IPS DF 6.9 (cell line): ENCODE measurements around the gene ACTRT2.

ENCODE experiments used
- DNase-seq: peaks from one replicate; pipeline ENCODE4 v3.0.0-alpha.2; 2013; ENCODE audit warnings: low read depth, low spot score
- H3K27ac ChIP-seq: one replicate; pipeline ENCODE4 v1.5.1; 2013; ENCODE audit warnings: low read length, control low read depth
- H3K27me3 ChIP-seq: 2 replicates; pipeline ENCODE4 v1.6.1; 2013; ENCODE audit warnings: mild to moderate bottlenecking, low read length; ENCODE audit not compliant: control insufficient read depth, insufficient read depth
- H3K36me3 ChIP-seq: 2 replicates; pipeline ENCODE4 v1.6.1; 2013; ENCODE audit warnings: low read length; ENCODE audit not compliant: control insufficient read depth, insufficient read depth
- H3K4me1 ChIP-seq: 2 replicates; pipeline ENCODE4 v1.6.1; 2013; ENCODE audit warnings: low read length; ENCODE audit not compliant: control insufficient read depth, insufficient read depth
- H3K4me3 ChIP-seq: 2 replicates; pipeline ENCODE4 v1.5.1; 2013; ENCODE audit warnings: mild to moderate bottlenecking, low read length
- H3K9me3 ChIP-seq: 2 replicates; pipeline ENCODE4 v1.6.1; 2013; ENCODE audit warnings: low read length, inconsistent platforms; ENCODE audit not compliant: control insufficient read depth, insufficient read depth
- WGBS: extraction: QIAGEN DNeasy Blood & Tissue Kit; methylation state at CpG from one replicate; pipeline ENCODE4 v1.1.7; 2013; ENCODE audit warnings: mixed read lengths, missing lambda C conversion rate; ENCODE audit not compliant: insufficient read length, insufficient coverage; 5-methylcytosine and 5-hydroxymethylcytosine counted together

Gene ACTRT2

DNA sequence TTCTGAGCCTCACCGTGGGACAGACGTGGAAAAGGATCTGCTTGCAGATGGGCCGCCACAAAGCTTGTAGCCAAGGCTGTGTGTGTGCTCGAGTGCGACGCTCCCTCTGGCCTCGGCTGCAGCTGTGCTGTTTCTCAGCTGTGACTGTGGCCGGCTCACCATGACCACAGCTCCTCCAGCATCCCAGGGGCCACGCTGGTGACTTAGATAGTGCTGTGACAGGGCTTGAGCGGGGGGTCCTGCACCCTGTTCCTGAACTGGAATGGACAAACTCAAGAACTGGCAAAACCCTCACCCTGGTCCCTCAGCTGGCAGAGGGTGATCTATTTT lies 17.4 kb upstream of the ACTRT2 start:
- no peaks in the 10 kb centered on the region for H3K27me3 ChIP-seq
- no peaks in the 10 kb centered on the region for H3K36me3 ChIP-seq
- no peaks in the 10 kb centered on the region for H3K4me1 ChIP-seq
- WGBS, result no CpG with 5 or more reads among the region's 10 CpGs
- H3K27ac ChIP-seq, result no peak overlapping the region
- peaks cover 32% of the 10 kb centered on the region for H3K9me3 ChIP-seq
- DNase-seq, result no peak
- H3K4me3 ChIP-seq, result no peak overlapping the region

DNA sequence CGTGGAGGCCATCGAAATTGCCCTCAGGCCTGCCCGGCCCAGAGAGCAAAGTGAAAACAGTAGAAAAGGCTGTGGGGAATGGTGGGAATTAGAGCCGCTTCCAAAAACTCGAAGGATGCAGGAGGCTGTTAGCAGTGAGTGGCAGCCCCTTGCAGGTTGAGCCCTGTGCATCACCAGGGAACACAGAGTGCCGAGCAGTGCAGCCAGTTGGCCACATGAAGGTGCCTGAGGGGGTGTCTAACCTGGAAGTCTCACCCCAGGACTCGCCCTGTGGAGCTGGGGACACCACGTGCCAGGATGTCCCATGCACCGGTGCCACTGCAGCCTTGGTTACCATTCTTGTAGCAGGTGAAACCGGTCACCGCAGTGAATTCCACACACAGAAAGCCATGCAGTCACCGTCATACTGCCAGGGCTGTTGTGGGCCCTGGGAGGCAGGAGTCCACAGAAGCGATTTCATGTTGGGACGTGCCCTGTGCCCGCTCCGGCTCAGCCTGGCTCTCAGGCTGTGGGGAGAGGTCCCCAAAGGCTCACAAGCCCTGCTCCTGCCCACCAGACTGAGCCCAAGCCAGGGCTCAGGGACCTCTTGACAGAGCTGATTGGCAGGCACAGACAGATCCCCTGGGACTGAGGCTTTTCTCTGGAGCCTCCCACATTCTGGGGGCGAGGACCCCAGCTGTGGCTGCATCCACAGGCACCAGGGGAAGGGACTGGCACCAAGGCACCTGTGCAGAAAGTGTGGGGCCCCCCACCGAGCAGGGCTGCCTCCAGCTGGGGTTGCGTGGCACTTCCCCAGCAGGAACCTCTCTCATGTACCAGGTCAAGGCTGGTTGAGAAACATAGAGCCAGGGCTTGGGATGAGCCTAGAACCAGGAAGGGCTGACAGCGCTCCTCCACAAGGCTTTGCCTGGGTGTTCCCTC lies 16.7 kb upstream of the ACTRT2 start:
- no CpG with 5 or more reads among the region's 20 CpGs for WGBS

DNA sequence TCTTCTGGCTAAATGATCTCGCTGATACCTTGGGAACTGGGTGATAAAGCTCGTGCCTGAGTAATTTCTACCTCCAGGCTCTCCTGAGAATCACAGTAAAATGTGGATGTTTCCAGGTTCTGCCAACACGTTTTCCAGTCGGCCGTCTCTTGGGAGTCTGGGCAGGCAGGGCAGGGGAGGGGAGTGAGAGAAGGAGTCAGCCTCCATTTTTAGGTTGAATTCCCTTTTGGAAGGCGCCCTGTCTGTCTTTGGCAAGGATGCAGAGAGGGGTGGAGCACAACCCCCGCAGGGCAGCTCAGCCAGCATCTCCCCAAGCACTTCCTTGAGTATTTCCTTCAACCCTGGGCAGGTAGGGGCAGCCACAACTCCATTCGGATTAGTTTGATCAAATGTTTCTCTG lies 15.5 kb upstream of the ACTRT2 start:
- Histone ChIP-seq H3K9me3 (peaks cover 32% of the 10 kb centered on the region), H3K4me1 (no peaks in the 10 kb centered on the region), H3K36me3 (no peaks in the 10 kb centered on the region), H3K4me3 (no peak overlapping the region), H3K27ac (no peak overlapping the region), H3K27me3 (no peaks in the 10 kb centered on the region)
- WGBS, result no CpG with 5 or more reads among the region's 8 CpGs
- DNase-seq, result no peak

More for the DNA sequence above, 16.7 kb upstream of the ACTRT2 start:
- no peak for DNase-seq
- H3K27me3 ChIP-seq, result no peaks in the 10 kb centered on the region
- no peaks in the 10 kb centered on the region for H3K4me1 ChIP-seq
- no peaks in the 10 kb centered on the region for H3K36me3 ChIP-seq
- peaks cover 34% of the 10 kb centered on the region for H3K9me3 ChIP-seq
- H3K4me3 ChIP-seq, result no peak overlapping the region
- no peak overlapping the region for H3K27ac ChIP-seq

DNA sequence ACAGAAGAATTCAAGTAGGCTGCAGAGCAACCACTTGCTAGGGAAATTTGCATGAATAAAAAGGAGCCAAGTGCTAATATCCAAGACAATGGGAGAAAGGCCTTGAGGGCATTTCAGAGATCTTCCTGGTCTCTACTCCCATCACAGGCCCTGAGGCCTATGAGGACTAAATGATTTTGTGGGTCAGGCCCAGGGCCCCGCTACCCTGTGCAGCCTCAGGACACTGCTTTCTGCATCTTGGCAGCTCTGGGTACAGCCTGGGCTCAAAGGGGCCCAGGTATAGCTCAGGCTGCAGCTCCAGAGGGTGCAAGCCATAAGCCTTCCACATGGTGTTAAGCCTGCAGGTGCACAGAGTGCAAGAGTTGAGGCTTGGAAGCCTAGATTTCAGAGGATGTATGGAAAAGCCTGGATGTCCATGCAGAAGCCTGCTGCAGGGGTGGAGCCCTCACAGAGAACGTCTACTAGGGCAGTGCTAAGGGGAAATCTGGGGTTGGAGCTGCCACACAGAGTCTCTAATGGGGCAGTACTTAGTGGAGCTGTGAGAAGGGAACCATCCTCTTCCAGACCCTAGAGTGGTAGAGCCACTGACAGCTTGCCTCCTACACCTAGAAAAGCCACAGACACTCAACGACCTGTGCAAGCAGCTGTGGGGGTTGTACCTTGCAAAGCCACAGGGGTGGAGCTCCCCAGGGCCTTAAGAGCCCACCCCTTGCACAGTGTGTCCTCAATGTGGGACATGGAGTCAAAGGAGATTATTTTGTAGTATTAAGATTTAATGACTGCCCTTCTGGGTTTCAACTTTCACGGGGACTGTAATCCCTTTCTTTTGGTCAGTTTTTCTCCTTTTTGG lies 13.7 kb upstream of the ACTRT2 start:
- Histone ChIP-seq H3K4me3 (no peak overlapping the region), H3K27me3 (no peaks in the 10 kb centered on the region), H3K9me3 (peaks cover 34% of the 10 kb centered on the region)

DNA sequence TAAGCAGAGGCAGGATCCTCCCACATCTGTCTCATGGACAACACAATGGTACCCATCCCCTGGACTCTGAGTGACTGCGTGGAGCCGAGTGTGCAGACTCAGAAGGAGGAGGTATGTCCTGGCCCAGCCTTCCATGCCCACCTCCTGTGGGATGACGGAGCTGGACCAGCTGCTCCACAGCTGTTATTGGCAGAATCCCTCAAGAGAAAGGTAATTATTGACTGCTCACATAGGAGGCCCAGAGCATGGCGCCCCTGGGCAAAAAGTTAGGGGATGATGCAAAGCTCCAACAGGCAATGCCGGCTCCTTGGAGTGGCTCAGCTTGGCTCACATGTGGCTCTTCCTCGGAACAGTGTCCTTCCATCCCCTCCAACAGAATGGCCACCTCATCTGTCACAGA lies 12.2 kb upstream of the ACTRT2 start:
- Histone ChIP-seq H3K27me3 (no peaks in the 10 kb centered on the region), H3K4me1 (no peaks in the 10 kb centered on the region), H3K27ac (no peak overlapping the region), H3K36me3 (no peaks in the 10 kb centered on the region; the same call in 1 of the 2 replicates), H3K9me3 (peaks cover 32% of the 10 kb centered on the region), H3K4me3 (no peak overlapping the region)
- no CpG with 5 or more reads among the region's 6 CpGs for WGBS
- DNase-seq, result no peak

More for the DNA sequence above, 13.7 kb upstream of the ACTRT2 start:
- Histone ChIP-seq H3K4me1 (no peaks in the 10 kb centered on the region), H3K36me3 (no peaks in the 10 kb centered on the region; the same call in 1 of the 2 replicates), H3K27ac (no peak overlapping the region)
- no CpG with 5 or more reads among the region's 4 CpGs for WGBS
- no peak for DNase-seq

DNA sequence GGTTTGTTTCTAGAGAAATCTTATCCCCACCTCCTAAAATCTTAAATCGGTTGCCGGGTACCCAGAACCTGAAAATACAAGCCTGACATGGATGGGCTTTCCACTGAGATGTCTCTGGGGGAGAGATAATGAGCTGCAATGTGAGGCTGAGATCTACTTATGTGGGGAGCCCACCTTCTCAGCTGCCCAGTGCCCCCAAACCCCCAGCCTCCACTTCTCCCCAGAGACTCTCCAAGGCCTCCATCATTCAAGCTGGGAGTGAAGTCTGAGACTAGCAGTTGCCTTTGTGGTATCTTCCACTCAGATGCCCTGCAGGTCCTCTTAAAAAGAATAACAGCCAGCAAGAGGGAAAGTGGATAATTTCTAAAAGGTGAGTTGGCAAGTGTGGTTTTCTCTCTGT lies 11.7 kb upstream of the ACTRT2 start:
- Histone ChIP-seq H3K9me3 (peaks cover 35% of the 10 kb centered on the region), H3K27me3 (no peaks in the 10 kb centered on the region), H3K27ac (no peak overlapping the region), H3K36me3 (no peaks in the 10 kb centered on the region; the same call in 1 of the 2 replicates), H3K4me1 (no peaks in the 10 kb centered on the region), H3K4me3 (no peak overlapping the region)
- DNase-seq, result no peak
- WGBS, result no CpG with 5 or more reads among the region's 2 CpGs

DNA sequence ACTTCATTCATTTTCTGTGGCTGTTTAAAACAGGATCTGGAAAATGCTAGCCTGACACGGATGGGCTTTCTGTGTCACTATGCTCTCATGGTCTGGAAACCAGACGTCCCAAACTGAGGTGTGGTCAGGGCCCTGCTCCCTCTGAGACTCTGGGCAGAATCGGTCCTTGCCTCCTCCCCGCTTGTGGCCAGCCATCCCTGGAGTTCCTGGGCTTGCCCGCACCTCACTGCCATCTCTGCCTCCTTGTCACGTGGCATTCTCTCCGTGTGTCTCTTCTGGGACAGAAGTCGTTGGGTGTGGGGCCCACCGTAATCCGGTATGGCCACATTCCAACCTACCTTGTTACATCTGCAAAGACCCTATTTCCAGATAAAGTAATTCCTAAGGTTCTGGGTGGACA lies 10.1 kb upstream of the ACTRT2 start:
- no peak overlapping the region for H3K4me3 ChIP-seq
- no peak for DNase-seq
- no peaks in the 10 kb centered on the region for H3K27me3 ChIP-seq
- H3K4me1 ChIP-seq, result no peaks in the 10 kb centered on the region
- no peak overlapping the region for H3K27ac ChIP-seq
- H3K9me3 ChIP-seq, result peaks cover 41% of the 10 kb centered on the region
- WGBS, result no CpG with 5 or more reads among the region's 10 CpGs
- peaks cover 6% of the 10 kb centered on the region; the same call in 1 of the 2 replicates for H3K36me3 ChIP-seq

DNA sequence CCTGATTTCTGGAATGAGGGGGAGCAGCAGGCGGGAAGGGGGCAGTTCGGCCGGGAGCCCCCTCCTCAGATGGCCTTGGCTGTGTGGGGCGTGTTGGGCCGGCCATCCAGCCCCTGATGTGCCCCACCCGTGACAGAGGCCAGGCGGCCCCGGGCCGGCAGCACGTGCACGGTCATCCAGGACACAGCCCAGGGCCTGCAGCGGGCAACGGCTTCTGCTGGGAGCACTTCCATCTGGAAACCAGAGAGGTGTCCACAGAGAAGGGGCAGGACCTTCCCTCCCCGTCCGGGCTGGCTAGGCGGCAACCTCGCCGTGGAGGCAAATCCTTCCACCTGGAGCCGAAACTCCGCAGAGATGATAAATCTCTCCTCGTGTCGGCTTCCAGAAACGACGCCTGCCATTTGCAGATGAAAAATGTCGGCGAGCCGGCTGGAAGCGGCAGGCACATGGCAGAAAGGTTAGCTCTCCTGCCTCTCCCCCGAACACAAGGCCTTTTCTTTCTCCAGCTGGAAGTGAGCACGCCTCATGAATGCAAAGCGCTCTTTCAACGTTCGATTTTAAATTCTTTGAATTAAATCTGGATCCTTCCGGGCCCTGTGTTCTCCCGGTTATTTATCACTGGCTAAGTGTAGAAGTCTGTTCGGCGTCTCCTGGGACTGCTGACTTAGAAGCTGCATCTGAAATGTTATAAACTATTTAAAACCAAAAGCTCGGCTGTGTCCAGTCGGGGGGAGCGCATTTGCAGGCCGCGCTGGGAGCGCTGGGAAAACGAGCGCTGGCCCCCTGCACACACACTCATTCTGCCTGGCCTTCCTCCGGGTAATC lies 9.4 kb upstream of the ACTRT2 start:
- Histone ChIP-seq H3K4me3 (no peak overlapping the region), H3K27ac (no peak overlapping the region), H3K27me3 (no peaks in the 10 kb centered on the region), H3K4me1 (no peaks in the 10 kb centered on the region), H3K36me3 (peaks cover 6% of the 10 kb centered on the region; the same call in 1 of the 2 replicates), H3K9me3 (peaks cover 40% of the 10 kb centered on the region)
- no peak for DNase-seq
- WGBS, result no CpG with 5 or more reads among the region's 46 CpGs

DNA sequence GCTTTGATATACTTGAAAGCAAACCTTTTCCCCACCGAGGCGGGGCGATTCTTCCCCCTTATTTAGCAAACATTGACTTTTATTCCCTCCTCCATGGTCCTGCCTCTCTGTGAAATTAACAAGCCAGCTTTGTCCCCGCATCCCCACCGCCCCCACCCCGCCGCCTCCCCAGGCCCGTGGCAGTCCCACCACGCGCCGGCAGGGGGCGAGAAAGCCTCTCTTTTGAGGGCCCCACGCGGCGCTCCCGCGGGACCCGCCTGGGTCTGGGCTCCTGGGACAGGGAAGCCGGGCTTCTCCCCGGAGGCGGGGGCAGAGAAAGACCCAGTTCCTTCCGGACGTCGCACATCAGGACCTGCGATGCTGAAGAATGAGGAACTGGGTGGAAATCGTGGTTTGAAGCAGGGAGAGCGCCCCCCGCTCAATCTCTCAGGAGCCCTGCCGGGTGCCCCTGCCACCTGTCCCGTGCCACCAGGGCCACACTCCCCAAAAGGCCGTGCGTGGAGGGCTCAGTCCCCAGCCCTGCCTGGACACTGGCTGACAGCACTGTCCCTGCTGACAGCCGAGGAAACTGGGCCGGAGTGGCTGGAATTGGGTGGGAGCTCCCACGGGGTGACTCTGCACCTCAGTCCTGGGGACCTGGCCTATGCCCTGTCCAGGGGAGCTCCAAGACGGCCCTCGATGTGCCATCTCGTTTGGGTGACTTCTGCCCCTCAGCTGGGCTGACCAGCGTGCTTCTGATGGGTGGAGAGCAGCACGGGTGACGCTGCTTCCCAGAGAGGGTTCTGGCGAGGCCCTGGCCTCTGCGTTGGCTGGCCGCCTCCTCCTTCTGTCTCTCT lies 8.6 kb upstream of the ACTRT2 start:
- peaks cover 6% of the 10 kb centered on the region; the same call in 1 of the 2 replicates for H3K36me3 ChIP-seq
- WGBS, result no CpG with 5 or more reads among the region's 44 CpGs
- DNase-seq, result no peak
- no peaks in the 10 kb centered on the region for H3K4me1 ChIP-seq
- no peaks in the 10 kb centered on the region for H3K27me3 ChIP-seq
- H3K9me3 ChIP-seq, result peaks cover 39% of the 10 kb centered on the region
- H3K27ac ChIP-seq, result no peak overlapping the region
- no peak overlapping the region for H3K4me3 ChIP-seq
